Esophagus squamous epithelium (tissue), 5 donors: ENCODE data around the gene OCA2. TPM values are rescaled to one million over a fixed set of nuclear protein-coding genes. Genes with fewer than 3 reads are reported as not detected.

Source experiments
- DNase-seq: peaks from one replicate; lab custom pipeline; 2025; lab: John Stamatoyannopoulos, UW
- H3K27ac ChIP-seq, 4 donors: fragments of 200-600 bp; sonication (generic); one replicate each; pipeline ENCODE4 v1.5.1; 2016 to 2019; ENCODE audit warnings: mild to moderate bottlenecking in 1 of 4
- H3K27me3 ChIP-seq, 4 donors: fragments of 200-600 bp; sonication (generic); 1 replicate in 3 of 4; 2 replicates in 1 of 4; pipeline versions ENCODE4 v1.5.1 to v1.6.0; 2017 to 2021; ENCODE audit warnings: antibody characterized with exemption in 1 of 4
- H3K36me3 ChIP-seq, 3 donors: fragments of 200-600 bp; sonication (generic); one replicate each; pipeline ENCODE4 v1.5.1; 2016 to 2019
- H3K4me1 ChIP-seq, 3 donors: fragments of 200-600 bp; sonication (generic); one replicate each; pipeline ENCODE4 v1.5.1; 2017 to 2019
- H3K4me3 ChIP-seq, 4 donors: fragments of 200-600 bp; sonication (generic); 1 replicate in 3 of 4; 2 replicates in 1 of 4; pipeline ENCODE4 v1.5.1; 2016 to 2019; ENCODE audit warnings: mild to moderate bottlenecking in 2 of 4, moderate library complexity in 1 of 4
- H3K9me3 ChIP-seq, 3 donors: fragments of 200-600 bp; sonication (generic); one replicate each; pipeline ENCODE4 v1.5.1; 2016 to 2019
- CTCF ChIP-seq, 6 experiments: fragments of 450-650 bp in 4 of 6; fragments of 200-600 bp in 2 of 6; sonication (generic) in 2 of 6; IDR thresholded peaks; one replicate each; pipeline ENCODE4 v1.5.1; 2016 to 2019; ENCODE audit warnings: antibody characterized with exemption in 6 of 6, mild to moderate bottlenecking in 4 of 6, moderate library complexity in 4 of 6
- POLR2A ChIP-seq, 4 donors: fragments of 450-650 bp; IDR thresholded peaks; one replicate each; pipeline ENCODE4 v1.6.1; 2017; ENCODE audit warnings: antibody characterized with exemption in 4 of 4, mild to moderate bottlenecking in 4 of 4, moderate library complexity in 3 of 4
- WGBS, 2 donors: methylation state at CpG; one replicate each; pipeline ENCODE4 v1.1.5; 2018; 5-methylcytosine and 5-hydroxymethylcytosine counted together
- intact Hi-C: fragments of 100-400 bp; cut with DNase I; formaldehyde crosslinking; loops from one replicate; pipeline ENCODE4 v1.15.0; 2022
- total RNA-seq, 4 donors: library from RNA; depleted of rRNA; stranded (reverse); fragments of >200 nt; gene quantifications; one replicate each; pipeline ENCODE4 v1.1.0, GENCODE V29; 2016
- donor health status: DM: yes; HTN: yes; CAD: no.

OCA2 gene
- total RNA-seq, 4 donors from 2014 or later, result 1.7 to 5.5 (median 4.6) TPM

- Histone ChIP-seq H3K9me3 (peaks cover 0 to 6% (median 0%) of the 10 kb centered on the region in 3 donors), H3K27ac (no peak overlapping the region), H3K27me3 (no peaks in the 10 kb centered on the region), H3K4me1 (peaks cover 0 to 5% (median 0%) of the 10 kb centered on the region in 3 donors), H3K4me3 (no peak overlapping the region), H3K36me3 (no peaks in the 10 kb centered on the region)
- no peak for DNase-seq
- intact Hi-C loops, result no loop called here
- TF ChIP-seq POLR2A (IDR thresholded peaks at IDR 0.05) (no peak), CTCF (IDR thresholded peaks at IDR 0.05) (no peak)
- WGBS, 2 donors, result 64 to 92% methylated on average over 2 to 3 of the region's 3 CpGs
These were observed 14.6 kb downstream of the OCA2 start for GRCh38 chr15:28084547-28084946.

GRCh38 chr15:28082891-28083684 lies 16.0 kb downstream of the OCA2 start:
- Histone ChIP-seq H3K4me1 (peaks cover 0 to 5% (median 0%) of the 10 kb centered on the region in 3 donors), H3K9me3 (peaks cover 0 to 6% (median 0%) of the 10 kb centered on the region in 3 donors), H3K27me3 (no peaks in the 10 kb centered on the region), H3K4me3 (no peak overlapping the region), H3K27ac (no peak overlapping the region), H3K36me3 (no peaks in the 10 kb centered on the region)
- TF ChIP-seq POLR2A (IDR thresholded peaks at IDR 0.05) (no peak), CTCF (IDR thresholded peaks at IDR 0.05) (no peak)
- 76 to 83% methylated on average over 10 to 11 of the region's 11 CpGs for WGBS, 2 donors
- no peak for DNase-seq
- intact Hi-C loops, result no loop called here

GRCh38 chr15:28081594-28081993 lies 17.5 kb downstream of the OCA2 start:
- DNase-seq, result no peak
- Histone ChIP-seq H3K4me1 (peaks cover 0 to 5% (median 0%) of the 10 kb centered on the region in 3 donors), H3K9me3 (peaks cover 0 to 6% (median 0%) of the 10 kb centered on the region in 3 donors), H3K36me3 (no peaks in the 10 kb centered on the region), H3K27ac (no peak overlapping the region), H3K27me3 (no peaks in the 10 kb centered on the region), H3K4me3 (no peak overlapping the region)
- WGBS, 2 donors, result 83 to 99% methylated on average over 3 to 16 of the region's 20 CpGs
- intact Hi-C loops, result no loop called here
- TF ChIP-seq CTCF (IDR thresholded peaks at IDR 0.05) (no peak), POLR2A (IDR thresholded peaks at IDR 0.05) (no peak)

- Histone ChIP-seq H3K4me1 (no peaks in the 10 kb centered on the region), H3K4me3 (no peak overlapping the region), H3K36me3 (no peaks in the 10 kb centered on the region), H3K27me3 (no peaks in the 10 kb centered on the region), H3K27ac (no peak overlapping the region), H3K9me3 (peaks cover 0 to 6% (median 0%) of the 10 kb centered on the region in 3 donors)
- no peak for TF ChIP-seq POLR2A (IDR thresholded peaks at IDR 0.05)
- TF ChIP-seq CTCF (IDR thresholded peaks at IDR 0.05), result no peak
- WGBS, 2 donors, result 72 to 74% methylated on average over 5 to 8 of the region's 8 CpGs
- no peak for DNase-seq
- intact Hi-C loops, result no loop called here
These were observed 18.7 kb downstream of the OCA2 start for GRCh38 chr15:28080386-28080785.

- peaks cover 0 to 3% (median 0%) of the 10 kb centered on the region in 3 donors for H3K9me3 ChIP-seq
- H3K27ac ChIP-seq, result no peak overlapping the region
- H3K36me3 ChIP-seq, result no peaks in the 10 kb centered on the region
- WGBS, 2 donors, result 92 to 94% methylated on average over 2 to 6 of the region's 9 CpGs
- intact Hi-C loops, result no loop called here
- H3K4me1 ChIP-seq, result no peaks in the 10 kb centered on the region
- H3K4me3 ChIP-seq, result no peak overlapping the region
- TF ChIP-seq CTCF (IDR thresholded peaks at IDR 0.05) (no peak), POLR2A (IDR thresholded peaks at IDR 0.05) (no peak)
- H3K27me3 ChIP-seq, result no peaks in the 10 kb centered on the region
- no peak for DNase-seq
These were observed 19.7 kb downstream of the OCA2 start for GRCh38 chr15:28079313-28079969.
